AG09319 (cell line): ENCODE measurements around the gene PODXL.

Experiments used
- DNase-seq: peaks from one replicate; pipeline ENCODE4 v3.0.0-alpha.2; 2010; ENCODE audit warnings: low read depth; ENCODE audit errors: extremely low read depth
- CTCF ChIP-seq: IDR thresholded peaks from 2 replicates; pipeline ENCODE4 v1.5.1; 2011; ENCODE audit warnings: low read depth, mild to moderate bottlenecking, inconsistent platforms, low read length, moderate library complexity

Gene PODXL

GRCh38 chr7:131456338-131456737, 100.1 kb downstream of the PODXL start:
- DNase-seq, result no peak
- no peak for TF ChIP-seq CTCF

- DNase-seq, result no peak
- no peak for TF ChIP-seq CTCF
Measured at GRCh38 chr7:131455546-131455945, 100.9 kb downstream of the PODXL start.

- no peak for TF ChIP-seq CTCF
- no peak for DNase-seq
Measured at GRCh38 chr7:131455001-131455400, 101.4 kb downstream of the PODXL start.

- no peak for TF ChIP-seq CTCF
- no peak for DNase-seq
Measured at GRCh38 chr7:131454498-131454897, 101.9 kb downstream of the PODXL start.
